Tongue (tissue), 2 donors: ENCODE results near the gene TUFM. TPM values are rescaled to one million over a fixed set of nuclear protein-coding genes. Genes with fewer than 3 reads are reported as not detected.

Experiments
- small RNA-seq: library from RNA; depleted of rRNA; stranded (forward); fragments of <200 nt; gene quantifications from one replicate; pipeline ENCODE3, GENCODE V24; 2014; ENCODE audit warnings: low replicate concordance
- total RNA-seq: library from RNA; depleted of rRNA; stranded (reverse); fragments of >200 nt; gene quantifications from one replicate; pipeline ENCODE4 v1.2.3, GENCODE V29; 2014

Gene TUFM
- total RNA-seq, 1 donor from 2014 or later, result 82.1 TPM

Small RNAs within 50 kb of the gene (small RNA-seq; reads per million reads assigned to genes)
- not detected for gene RF00416

Other genes with a start within 250 kb of the TUFM start
- gene SULT1A2, start 249.3 kb downstream of the TUFM start, total RNA-seq, result not detected
- gene SULT1A1, start 236.3 kb downstream of the TUFM start, total RNA-seq, result 12.8 TPM
- 0.21 TPM for gene NPIPB8, start 208.3 kb downstream of the TUFM start, total RNA-seq
- gene EIF3C, start 134.9 kb downstream of the TUFM start, total RNA-seq, result 102 TPM
- gene NPIPB9, start 94.6 kb downstream of the TUFM start, total RNA-seq, result 7.4 TPM
- gene ATXN2L, start 23.3 kb downstream of the TUFM start, total RNA-seq, result 36.0 TPM
- gene SH2B1, start 17.5 kb upstream of the TUFM start, total RNA-seq, result 16.2 TPM
- gene ATP2A1, start 32.1 kb upstream of the TUFM start, total RNA-seq, result 850 TPM
- gene RABEP2, start 78.9 kb upstream of the TUFM start, total RNA-seq, result 30.7 TPM
- gene CD19, start 85.6 kb upstream of the TUFM start, total RNA-seq, result not detected
- 19.1 TPM for gene NFATC2IP, start 104.6 kb upstream of the TUFM start, total RNA-seq
- 14.8 TPM for gene SPNS1, start 128.4 kb upstream of the TUFM start, total RNA-seq
- gene LAT, start 138.7 kb upstream of the TUFM start, total RNA-seq, result 1.7 TPM